GM12875 (cell line): Measurements from ENCODE around the gene FECH.

Experiments used
- H3K4me3 ChIP-seq: one replicate; pipeline ENCODE4 v1.5.1; 2011; ENCODE audit warnings: low read depth, low read length, control low read depth
- TF ChIP-seq, protein P1 (sequence below): IDR thresholded peaks from 2 replicates; pipeline ENCODE4 v1.5.1; 2011; ENCODE audit warnings: low read depth, mild to moderate bottlenecking, control low read depth, inconsistent platforms, low read length, moderate library complexity, borderline replicate concordance; ENCODE audit not compliant: insufficient read depth

Gene FECH

GRCh38 chr18:57542812-57543427, 43.6 kb downstream of the FECH start:
- no peak overlapping the region for H3K4me3 ChIP-seq
- TF ChIP-seq, protein P1, sequence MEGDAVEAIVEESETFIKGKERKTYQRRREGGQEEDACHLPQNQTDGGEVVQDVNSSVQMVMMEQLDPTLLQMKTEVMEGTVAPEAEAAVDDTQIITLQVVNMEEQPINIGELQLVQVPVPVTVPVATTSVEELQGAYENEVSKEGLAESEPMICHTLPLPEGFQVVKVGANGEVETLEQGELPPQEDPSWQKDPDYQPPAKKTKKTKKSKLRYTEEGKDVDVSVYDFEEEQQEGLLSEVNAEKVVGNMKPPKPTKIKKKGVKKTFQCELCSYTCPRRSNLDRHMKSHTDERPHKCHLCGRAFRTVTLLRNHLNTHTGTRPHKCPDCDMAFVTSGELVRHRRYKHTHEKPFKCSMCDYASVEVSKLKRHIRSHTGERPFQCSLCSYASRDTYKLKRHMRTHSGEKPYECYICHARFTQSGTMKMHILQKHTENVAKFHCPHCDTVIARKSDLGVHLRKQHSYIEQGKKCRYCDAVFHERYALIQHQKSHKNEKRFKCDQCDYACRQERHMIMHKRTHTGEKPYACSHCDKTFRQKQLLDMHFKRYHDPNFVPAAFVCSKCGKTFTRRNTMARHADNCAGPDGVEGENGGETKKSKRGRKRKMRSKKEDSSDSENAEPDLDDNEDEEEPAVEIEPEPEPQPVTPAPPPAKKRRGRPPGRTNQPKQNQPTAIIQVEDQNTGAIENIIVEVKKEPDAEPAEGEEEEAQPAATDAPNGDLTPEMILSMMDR = no peak

GRCh38 chr18:57542126-57542525, 44.4 kb downstream of the FECH start:
- TF ChIP-seq, protein P1 = no peak
- no peak overlapping the region for H3K4me3 ChIP-seq

DNA sequence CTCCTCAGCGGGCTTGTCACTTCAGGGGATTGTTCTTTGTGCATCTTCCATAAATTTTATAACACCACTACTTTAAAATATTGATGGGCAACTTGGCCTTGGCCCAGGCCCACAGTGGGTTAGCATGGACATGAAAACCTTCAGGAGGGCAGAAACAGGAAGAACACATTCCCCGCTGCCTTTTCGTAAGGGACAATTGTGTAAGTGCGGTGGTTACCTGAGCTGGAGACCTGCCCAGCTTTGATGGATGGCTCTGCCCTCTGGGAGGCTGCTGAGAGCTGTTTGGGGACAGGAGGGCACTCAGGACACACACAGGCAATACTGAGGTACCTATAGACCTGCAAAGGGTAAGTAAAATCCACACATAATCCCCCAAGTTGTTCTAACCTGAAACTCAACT, 46.8 kb downstream of the FECH start:
- TF ChIP-seq, protein P1 = no peak

DNA sequence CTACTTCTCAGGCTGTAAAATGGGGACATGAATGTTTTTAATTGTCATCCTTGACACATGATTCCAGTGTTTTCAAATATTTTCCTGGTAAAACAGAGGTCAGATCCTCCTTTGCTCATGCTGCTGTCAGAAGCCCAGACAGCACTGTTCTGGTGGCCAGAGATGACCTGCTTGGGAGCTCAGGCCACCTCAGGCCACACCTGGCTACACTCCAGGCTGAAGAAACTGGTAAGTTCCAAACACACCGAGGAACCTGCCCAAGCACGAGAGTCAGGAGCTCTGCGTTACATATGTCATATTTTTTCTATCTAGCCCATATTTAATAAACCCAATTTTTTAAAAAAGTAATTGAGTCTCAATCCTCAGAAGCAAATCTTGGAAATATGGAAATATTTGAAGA, 47.9 kb downstream of the FECH start:
- no peak overlapping the region for H3K4me3 ChIP-seq
- TF ChIP-seq, protein P1 = no peak

More for the DNA sequence above, 46.8 kb downstream of the FECH start:
- H3K4me3 ChIP-seq = no peak overlapping the region

DNA sequence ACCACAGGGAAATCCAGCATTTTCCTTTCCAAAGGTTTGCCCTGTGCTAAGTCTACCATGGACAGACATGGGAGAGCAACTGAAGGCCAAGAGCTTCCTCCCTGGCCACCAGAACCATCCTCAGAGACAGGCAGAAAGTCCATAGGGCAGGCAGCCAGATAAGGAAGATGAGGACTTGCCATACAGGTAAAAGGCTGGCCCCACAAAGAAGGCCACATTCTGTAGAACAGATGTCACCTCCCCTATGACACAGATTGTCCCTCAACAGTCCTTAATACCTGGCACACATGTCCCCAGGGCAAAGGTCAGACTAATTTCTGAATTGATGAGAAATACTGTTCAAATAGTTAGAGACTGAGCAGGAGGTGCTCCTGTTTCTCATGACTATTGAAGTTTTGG, 52.0 kb downstream of the FECH start:
- TF ChIP-seq, protein P1 = no peak

GRCh38 chr18:57533868-57534510, 52.5 kb downstream of the FECH start:
- TF ChIP-seq, protein P1 = no peak
- H3K4me3 ChIP-seq = no peak overlapping the region

More for the DNA sequence above, 52.0 kb downstream of the FECH start:
- no peak overlapping the region for H3K4me3 ChIP-seq
